SKM-1 treated with dmso at 0.1 percent for 144 hours (cell line): Measurements from ENCODE around the gene SIAH3.
"Not testable (repeated sequence)": the region's sequence is repeated elsewhere in the genome, so short reads cannot be mapped to it uniquely, and the experiment has no call there.

Experiments used
- DNase-seq: peaks from one replicate; lab custom pipeline; 2025; ENCODE audit not compliant: unreplicated experiment; lab: John Stamatoyannopoulos, UW

SIAH3 gene

GRCh38 chr13:45851171-45851921 is at the start of gene SIAH3:
Gene SIAH3, minus strand, starts transcription at chr13:45851753. Its CDS starts 124 bp downstream, at chr13:45851629.
- DNase-seq = no peak

GRCh38 chr13:45899406-45899805 is 47.9 kb upstream of the SIAH3 start:
- no peak for DNase-seq

GRCh38 chr13:45897562-45897961 is 46.0 kb upstream of the SIAH3 start:
- no peak for DNase-seq

GRCh38 chr13:45896285-45896684 is 44.7 kb upstream of the SIAH3 start:
- no peak for DNase-seq

GRCh38 chr13:45895881-45896280 is 44.3 kb upstream of the SIAH3 start:
- no peak for DNase-seq

- DNase-seq = no peak
These were observed 41.0 kb upstream of the SIAH3 start for GRCh38 chr13:45892513-45892912.

GRCh38 chr13:45889590-45890243 is 38.2 kb upstream of the SIAH3 start:
- DNase-seq = no peak

- DNase-seq = no peak
These were observed 34.9 kb upstream of the SIAH3 start for GRCh38 chr13:45886466-45886865.

- DNase-seq = no peak
These were observed 33.6 kb upstream of the SIAH3 start for GRCh38 chr13:45885194-45885593.

GRCh38 chr13:45882626-45883025 is 31.1 kb upstream of the SIAH3 start:
- DNase-seq = no peak

GRCh38 chr13:45881353-45881752 is 29.8 kb upstream of the SIAH3 start:
- no peak for DNase-seq

GRCh38 chr13:45880242-45880641 is 28.7 kb upstream of the SIAH3 start:
- no peak for DNase-seq

GRCh38 chr13:45879666-45880065 is 28.1 kb upstream of the SIAH3 start:
- DNase-seq = no peak

GRCh38 chr13:45878966-45879365 is 27.4 kb upstream of the SIAH3 start:
- no peak for DNase-seq

GRCh38 chr13:45876781-45877180 is 25.2 kb upstream of the SIAH3 start:
- no peak for DNase-seq

- no peak for DNase-seq
These were observed 24.4 kb upstream of the SIAH3 start for GRCh38 chr13:45875951-45876350.

GRCh38 chr13:45873491-45874325 is 22.2 kb upstream of the SIAH3 start:
- no peak for DNase-seq

GRCh38 chr13:45872566-45872965 is 21.0 kb upstream of the SIAH3 start:
- DNase-seq = no peak

- DNase-seq = not testable (repeated sequence)
These were observed 19.6 kb upstream of the SIAH3 start for GRCh38 chr13:45871201-45871600.

GRCh38 chr13:45870232-45870631 is 18.7 kb upstream of the SIAH3 start:
- no peak for DNase-seq

- no peak for DNase-seq
These were observed 13.9 kb upstream of the SIAH3 start for GRCh38 chr13:45865414-45865813.
